Heart left ventricle (tissue), 13 donors: ENCODE measurements around the gene DLGAP5.

Experiments used
- POLR2A ChIP-seq, 2 donors: fragments of 450-650 bp; IDR thresholded peaks; one replicate each; pipeline ENCODE4 v1.6.1; 2017; ENCODE audit warnings: antibody characterized with exemption in 2 of 2, mild to moderate bottlenecking in 2 of 2, moderate library complexity in 2 of 2
- TF ChIP-seq, protein P1 (sequence below), 12 donors: fragments of 200-600 bp; sonication (generic) in 4 of 12; IDR thresholded peaks; one replicate each; pipeline versions ENCODE4 v1.5.0 to v1.8.0; 2018 to 2022; ENCODE audit warnings: antibody characterized with exemption in 12 of 12, mild to moderate bottlenecking in 5 of 12
- donor health status: ischemic (EF 13 %, LVEDD 7.1; RV severe dilation, severe dysfunction).
- donor health status: DM: no; HTN: yes; CAD: no.
- donor health status: DM: no; HTN: no; CAD: no.
- donor health status: ischemic (EF 25% LVEDD 6.9; RV normal size, moderate dysfunction).
- donor health status: ischemic (EF 25% LVEDD 5.7; RV mildly dilated, moderate dysfunction).
- donor health status: ischemic (EF 35%, LVEDD 5.7; RV mildly dilated, moderate dysfunction).
- donor health status: nonischemic (EF 11% LVEDD 7.7; RV severe dilation, severe dysfunction).
- donor health status: DM: yes; HTN: yes; CAD: no.
- donor health status: PGD.
- donor health status: ischemic (EF 29% LVEDD 5.4; RV normal size, mild dysfunction).
- donor health status: nonischemic (EF 23%, LVEDD 6.1; RV moderate dilation, normal function).

DNA sequence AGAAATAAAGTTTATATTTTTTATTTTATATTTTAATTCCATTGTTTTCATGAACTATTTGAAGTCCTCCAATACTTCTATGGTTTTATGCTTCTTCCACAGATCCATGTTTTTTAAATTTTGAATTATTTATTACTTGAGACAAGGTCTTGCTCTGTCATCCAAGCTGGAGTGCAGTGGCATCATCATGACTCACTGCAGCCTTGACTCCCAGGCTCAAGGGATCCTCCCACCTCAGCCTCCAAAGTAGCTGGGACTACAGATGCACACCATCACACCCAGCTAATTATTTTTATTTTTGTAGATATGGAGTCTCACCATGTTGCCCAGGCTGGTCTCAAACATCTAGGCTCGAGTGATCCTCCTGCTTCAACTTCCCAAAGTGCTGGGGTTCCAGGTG is 28.8 kb upstream of the DLGAP5 start:
- TF ChIP-seq POLR2A (IDR thresholded peaks at IDR 0.05), result no peak
- TF ChIP-seq, protein P1, sequence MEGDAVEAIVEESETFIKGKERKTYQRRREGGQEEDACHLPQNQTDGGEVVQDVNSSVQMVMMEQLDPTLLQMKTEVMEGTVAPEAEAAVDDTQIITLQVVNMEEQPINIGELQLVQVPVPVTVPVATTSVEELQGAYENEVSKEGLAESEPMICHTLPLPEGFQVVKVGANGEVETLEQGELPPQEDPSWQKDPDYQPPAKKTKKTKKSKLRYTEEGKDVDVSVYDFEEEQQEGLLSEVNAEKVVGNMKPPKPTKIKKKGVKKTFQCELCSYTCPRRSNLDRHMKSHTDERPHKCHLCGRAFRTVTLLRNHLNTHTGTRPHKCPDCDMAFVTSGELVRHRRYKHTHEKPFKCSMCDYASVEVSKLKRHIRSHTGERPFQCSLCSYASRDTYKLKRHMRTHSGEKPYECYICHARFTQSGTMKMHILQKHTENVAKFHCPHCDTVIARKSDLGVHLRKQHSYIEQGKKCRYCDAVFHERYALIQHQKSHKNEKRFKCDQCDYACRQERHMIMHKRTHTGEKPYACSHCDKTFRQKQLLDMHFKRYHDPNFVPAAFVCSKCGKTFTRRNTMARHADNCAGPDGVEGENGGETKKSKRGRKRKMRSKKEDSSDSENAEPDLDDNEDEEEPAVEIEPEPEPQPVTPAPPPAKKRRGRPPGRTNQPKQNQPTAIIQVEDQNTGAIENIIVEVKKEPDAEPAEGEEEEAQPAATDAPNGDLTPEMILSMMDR (IDR thresholded peaks at IDR 0.05), result no peak
